Stomach (tissue), 4 donors: ENCODE measurements around the gene HORMAD2.

Experiments used
- CTCF ChIP-seq, 7 experiments: fragments of 450-650 bp in 4 of 7; fragments of 200-600 bp in 3 of 7; sonication (generic) in 3 of 7; IDR thresholded peaks; one replicate each; pipeline ENCODE4 v1.5.1; 2016 to 2019; ENCODE audit warnings: antibody characterized with exemption in 7 of 7, control low read depth in 2 of 7, mild to moderate bottlenecking in 1 of 7
- EP300 ChIP-seq: sonication (generic); formaldehyde crosslinking; IDR thresholded peaks from one replicate; pipeline ENCODE4 v1.6.1; 2017; ENCODE audit warnings: antibody characterized with exemption
- POLR2A ChIP-seq, 4 donors: fragments of 450-650 bp; IDR thresholded peaks; one replicate each; pipeline ENCODE4 v1.6.1; 2016; ENCODE audit warnings: antibody characterized with exemption in 4 of 4, control low read depth in 2 of 4, mild to moderate bottlenecking in 1 of 4, moderate library complexity in 1 of 4

- no peak for TF ChIP-seq CTCF (IDR thresholded peaks at IDR 0.05)
- no peak for TF ChIP-seq POLR2A (IDR thresholded peaks at IDR 0.05)
- no peak for TF ChIP-seq EP300
Measured at GRCh38 chr22:30038219-30038618, 42.0 kb upstream of the HORMAD2 start.
